GM12873 (cell line): Measurements from ENCODE around the gene GSK3B.

Experiments
- TF ChIP-seq, protein P1 (sequence below): IDR thresholded peaks from 2 replicates; pipeline ENCODE4 v1.5.1; 2012; ENCODE audit warnings: low read depth, mild to moderate bottlenecking, moderate library complexity, low read length, control low read depth; ENCODE audit not compliant: insufficient read depth; ENCODE audit errors: missing control alignments

GSK3B gene

GRCh38 chr3:119825820-119826219 is 268.4 kb downstream of the GSK3B start:
- TF ChIP-seq, protein P1, sequence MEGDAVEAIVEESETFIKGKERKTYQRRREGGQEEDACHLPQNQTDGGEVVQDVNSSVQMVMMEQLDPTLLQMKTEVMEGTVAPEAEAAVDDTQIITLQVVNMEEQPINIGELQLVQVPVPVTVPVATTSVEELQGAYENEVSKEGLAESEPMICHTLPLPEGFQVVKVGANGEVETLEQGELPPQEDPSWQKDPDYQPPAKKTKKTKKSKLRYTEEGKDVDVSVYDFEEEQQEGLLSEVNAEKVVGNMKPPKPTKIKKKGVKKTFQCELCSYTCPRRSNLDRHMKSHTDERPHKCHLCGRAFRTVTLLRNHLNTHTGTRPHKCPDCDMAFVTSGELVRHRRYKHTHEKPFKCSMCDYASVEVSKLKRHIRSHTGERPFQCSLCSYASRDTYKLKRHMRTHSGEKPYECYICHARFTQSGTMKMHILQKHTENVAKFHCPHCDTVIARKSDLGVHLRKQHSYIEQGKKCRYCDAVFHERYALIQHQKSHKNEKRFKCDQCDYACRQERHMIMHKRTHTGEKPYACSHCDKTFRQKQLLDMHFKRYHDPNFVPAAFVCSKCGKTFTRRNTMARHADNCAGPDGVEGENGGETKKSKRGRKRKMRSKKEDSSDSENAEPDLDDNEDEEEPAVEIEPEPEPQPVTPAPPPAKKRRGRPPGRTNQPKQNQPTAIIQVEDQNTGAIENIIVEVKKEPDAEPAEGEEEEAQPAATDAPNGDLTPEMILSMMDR = no peak

GRCh38 chr3:119819806-119820205 is 274.4 kb downstream of the GSK3B start:
- TF ChIP-seq, protein P1 = no peak

DNA sequence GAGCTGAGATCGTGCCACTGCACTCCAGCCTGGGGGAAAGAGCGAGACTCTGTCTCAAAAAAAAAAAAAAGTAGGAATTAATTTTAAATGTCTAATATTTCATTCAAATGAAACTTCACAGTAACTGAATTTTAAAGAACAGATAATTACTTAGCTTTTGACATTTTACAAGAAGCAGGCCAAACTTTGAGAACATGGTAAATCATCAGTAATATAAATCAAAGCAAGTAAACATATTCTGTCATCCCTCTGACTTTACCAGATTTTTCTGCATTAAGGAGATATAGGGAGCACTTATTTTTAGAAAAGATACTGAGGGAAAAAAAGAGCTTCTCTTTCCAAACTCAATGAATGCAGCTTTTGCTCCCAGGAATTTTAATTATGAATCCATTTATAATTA is 275.3 kb downstream of the GSK3B start:
- TF ChIP-seq, protein P1 = no peak

DNA sequence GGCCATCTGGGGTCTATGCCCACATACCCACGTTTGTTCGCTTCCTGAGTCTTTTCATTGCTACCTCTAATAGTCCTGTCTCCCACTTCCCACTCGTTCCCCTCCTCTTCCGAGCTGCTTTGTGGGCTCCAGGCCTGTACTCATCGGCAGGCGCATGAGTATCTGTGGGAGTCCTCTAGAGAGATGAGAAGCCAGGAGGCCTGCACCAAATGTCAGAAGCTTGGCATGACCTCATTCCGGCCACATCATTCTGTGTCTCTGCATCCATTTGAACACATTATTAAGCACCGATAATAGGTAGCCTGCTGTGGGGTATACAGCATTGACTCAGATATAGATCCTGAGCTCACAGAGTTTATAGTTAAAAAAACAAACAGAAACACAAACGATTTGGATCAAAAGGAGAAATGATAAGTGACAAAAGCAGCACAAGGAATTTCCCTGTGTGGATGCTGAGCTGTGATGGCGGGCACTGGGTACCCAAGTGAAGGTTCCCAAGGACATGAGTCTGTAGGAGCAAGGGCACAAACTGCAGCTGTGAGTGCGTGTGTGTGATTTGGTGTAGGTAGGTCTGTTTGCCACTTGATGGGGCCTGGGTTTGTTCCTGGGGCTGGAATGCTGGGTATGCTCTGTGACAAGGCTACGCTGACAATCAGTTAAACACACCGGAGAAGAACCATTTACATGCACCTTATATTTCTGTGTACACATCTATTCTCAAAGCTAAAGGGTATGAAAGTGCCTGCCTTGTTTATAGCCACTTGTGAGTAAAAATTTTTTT is 276.5 kb downstream of the GSK3B start:
- TF ChIP-seq, protein P1 = no peak

DNA sequence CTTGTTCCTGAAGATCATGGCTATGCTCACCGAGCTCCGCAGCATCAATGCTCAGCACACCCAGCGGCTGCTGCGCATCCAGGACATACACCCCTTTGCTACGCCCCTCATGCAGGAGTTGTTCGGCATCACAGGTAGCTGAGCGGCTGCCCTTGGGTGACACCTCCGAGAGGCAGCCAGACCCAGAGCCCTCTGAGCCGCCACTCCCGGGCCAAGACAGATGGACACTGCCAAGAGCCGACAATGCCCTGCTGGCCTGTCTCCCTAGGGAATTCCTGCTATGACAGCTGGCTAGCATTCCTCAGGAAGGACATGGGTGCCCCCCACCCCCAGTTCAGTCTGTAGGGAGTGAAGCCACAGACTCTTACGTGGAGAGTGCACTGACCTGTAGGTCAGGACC is 277.2 kb downstream of the GSK3B start:
- TF ChIP-seq, protein P1 = no peak

DNA sequence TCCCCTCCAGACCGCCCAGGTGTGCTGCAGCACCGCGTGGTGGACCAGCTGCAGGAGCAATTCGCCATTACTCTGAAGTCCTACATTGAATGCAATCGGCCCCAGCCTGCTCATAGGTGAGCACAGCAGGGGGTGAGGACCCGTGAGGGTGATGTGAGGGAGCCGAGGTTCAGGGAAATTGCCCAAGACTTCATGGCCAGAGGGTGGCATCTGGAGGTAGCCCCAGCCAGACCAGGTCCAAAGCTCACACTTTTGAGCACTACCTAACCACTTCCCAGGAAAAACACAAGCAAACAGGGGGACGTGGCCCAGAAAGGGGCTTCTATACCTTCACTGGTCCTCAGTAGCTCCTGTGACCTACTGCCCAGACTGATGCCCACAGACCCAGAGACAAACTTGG is 278.5 kb downstream of the GSK3B start:
- TF ChIP-seq, protein P1 = no peak

DNA sequence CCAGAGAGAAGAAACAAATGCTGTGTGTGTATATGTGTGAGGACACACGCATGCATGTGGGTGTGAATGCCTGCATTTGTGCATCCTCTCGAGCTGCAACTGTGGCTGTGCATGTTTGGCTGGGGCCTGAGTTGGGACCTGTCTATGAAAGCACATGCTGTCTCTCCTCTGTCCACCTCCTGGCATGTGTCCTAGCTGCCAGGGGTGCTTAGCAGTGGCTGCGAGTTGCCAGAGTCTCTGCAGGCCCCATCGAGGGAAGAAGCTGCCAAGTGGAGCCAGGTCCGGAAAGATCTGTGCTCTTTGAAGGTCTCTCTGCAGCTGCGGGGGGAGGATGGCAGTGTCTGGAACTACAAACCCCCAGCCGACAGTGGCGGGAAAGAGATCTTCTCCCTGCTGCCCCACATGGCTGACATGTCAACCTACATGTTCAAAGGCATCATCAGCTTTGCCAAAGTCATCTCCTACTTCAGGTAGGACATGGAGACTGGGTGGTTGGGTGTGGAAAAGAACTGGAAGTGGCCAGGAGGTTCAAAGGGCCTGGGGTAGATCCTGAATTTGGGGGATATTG is 281.7 kb downstream of the GSK3B start:
- TF ChIP-seq, protein P1 = no peak
